Pulmonary artery endothelial cell (primary cell): Measurements from ENCODE around the gene LCNL1. TPM values are rescaled to one million over a fixed set of nuclear protein-coding genes. Genes with fewer than 3 reads are reported as not detected.

ENCODE experiments used
- DNase-seq: peaks from one replicate; pipeline ENCODE4 v3.0.0-alpha.2; 2011; ENCODE audit warnings: low read depth, low spot score
- total RNA-seq: library from RNA; depleted of rRNA; stranded (reverse); fragments of >200 nt; gene quantifications from 2 replicates; pipeline ENCODE4 v1.2.3, GENCODE V29; 2014

LCNL1 gene
- total RNA-seq, 1 donor from 2014 or later: not detected

DNA sequence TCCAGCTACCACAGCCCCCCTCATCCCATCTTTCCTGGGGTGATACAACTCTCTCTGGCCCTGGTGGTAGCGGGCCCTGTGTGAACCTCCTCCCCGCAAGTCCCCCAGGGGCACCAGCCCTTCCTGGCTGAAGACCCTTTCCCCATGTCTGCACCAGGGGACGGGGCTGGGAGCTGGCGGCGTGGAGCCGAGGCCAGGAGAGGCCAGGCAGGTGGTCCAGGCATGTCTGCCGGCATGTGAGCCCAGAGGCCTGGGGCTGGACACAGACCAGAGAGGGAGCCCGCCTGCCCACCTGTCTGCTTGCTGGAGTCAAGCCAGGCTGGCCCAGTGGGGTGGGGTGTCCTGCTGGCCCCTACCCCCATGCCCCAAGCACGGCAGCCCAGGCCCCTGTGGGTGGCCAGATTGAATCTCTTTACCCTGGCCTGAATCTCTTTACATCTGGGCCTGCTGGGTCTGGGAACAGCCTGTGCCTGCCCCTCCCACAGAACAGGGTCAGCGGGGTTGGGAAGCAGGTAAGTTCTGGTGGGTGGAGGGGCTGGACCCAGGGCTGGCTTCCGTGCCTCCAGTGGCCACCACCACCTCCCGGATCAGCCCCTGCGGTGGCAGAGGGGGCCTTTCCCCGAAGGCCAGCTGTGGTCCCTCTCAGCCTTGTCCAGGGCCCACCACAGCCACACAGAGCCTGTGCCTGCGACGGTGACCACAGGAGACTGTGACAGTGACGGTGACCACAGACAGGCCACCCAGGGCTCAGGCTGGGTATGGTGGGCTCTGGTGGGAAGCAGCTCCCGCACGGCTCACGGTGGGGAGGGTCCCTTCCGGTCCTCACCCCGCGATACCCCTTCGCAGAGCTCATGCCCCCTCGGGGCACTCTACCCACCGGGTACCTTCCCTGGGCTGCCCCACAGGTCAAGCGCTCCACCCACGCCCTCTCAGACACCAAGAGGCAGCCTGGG, 23.6 kb upstream of the LCNL1 start:
- no peak for DNase-seq

- no peak for DNase-seq
Observed at GRCh38 chr9:136960212-136960937, 22.4 kb upstream of the LCNL1 start.

DNA sequence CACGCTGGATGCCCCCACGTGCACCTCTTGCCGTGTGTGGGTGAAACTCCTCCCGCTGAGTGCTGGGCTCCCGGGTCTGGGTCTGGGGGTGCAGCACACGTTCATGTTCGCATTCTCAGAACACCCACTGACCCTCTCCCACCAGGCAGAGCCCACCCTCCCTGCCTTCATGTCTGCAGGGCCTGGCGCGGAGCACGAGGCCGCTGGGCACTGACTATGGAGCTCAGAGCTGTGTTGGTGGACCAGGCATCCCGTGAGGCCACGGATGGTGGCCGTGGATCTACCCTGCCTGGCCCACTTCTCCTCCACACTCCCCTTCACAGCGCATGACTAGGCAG, 21.9 kb upstream of the LCNL1 start:
- DNase-seq: no peak

GRCh38 chr9:136961279-136962065, 21.3 kb upstream of the LCNL1 start:
- DNase-seq: no peak

GRCh38 chr9:136962163-136962562, 20.6 kb upstream of the LCNL1 start:
- DNase-seq: no peak

GRCh38 chr9:136962701-136963248, 20.0 kb upstream of the LCNL1 start:
- no peak for DNase-seq

- no peak for DNase-seq
Observed at GRCh38 chr9:136963341-136963740, 19.5 kb upstream of the LCNL1 start.

DNA sequence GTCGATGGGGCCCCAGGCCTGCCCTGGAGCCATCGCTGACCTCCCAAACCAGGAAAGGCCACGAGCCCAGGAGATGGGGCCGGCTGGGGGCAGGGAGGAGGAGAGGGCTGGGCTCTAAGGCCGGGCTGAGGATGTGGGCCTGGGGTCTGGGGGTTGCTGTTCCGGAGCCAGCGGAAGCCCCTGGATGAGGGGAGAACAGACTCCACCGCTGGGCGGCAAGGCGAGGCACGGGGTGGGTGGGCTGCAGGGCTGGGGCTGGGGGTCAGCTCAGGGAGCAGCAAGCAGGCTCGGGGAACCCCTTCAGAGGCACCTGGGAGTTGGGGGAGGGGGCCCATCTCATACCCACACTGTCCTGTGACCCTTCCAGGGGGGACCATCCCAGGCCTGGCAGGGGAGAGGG, 19.0 kb upstream of the LCNL1 start:
- no peak for DNase-seq

- no peak for DNase-seq
Observed at GRCh38 chr9:136964171-136964689, 18.6 kb upstream of the LCNL1 start.

DNA sequence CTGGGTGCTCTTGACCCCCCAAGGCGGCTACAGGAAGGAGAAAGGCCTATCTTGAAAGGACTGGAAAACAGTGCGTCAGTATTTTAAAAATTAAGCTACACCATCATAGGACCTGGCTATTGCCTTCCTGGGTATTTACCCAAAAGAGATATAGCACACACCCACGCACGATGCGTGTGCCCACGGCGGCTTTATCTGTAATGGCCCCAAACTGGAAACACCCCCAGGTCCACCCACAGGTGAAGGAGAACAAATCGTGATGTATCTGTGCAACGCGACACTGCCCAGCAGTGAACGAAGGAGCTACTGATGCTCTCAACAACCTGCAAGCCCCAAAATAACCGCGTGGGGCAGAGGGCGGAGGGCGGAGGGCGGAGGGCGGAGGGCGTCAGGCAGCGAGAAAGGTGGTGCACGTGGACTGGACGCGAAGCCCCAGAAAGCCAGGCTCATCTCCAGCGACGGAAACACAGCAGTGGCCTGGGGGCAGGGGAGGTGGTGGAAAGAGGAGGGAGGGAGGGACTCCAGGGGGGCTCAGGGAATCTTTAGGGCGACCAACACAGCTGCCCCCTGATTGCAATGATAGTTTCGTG, 17.9 kb upstream of the LCNL1 start:
- no peak for DNase-seq

DNA sequence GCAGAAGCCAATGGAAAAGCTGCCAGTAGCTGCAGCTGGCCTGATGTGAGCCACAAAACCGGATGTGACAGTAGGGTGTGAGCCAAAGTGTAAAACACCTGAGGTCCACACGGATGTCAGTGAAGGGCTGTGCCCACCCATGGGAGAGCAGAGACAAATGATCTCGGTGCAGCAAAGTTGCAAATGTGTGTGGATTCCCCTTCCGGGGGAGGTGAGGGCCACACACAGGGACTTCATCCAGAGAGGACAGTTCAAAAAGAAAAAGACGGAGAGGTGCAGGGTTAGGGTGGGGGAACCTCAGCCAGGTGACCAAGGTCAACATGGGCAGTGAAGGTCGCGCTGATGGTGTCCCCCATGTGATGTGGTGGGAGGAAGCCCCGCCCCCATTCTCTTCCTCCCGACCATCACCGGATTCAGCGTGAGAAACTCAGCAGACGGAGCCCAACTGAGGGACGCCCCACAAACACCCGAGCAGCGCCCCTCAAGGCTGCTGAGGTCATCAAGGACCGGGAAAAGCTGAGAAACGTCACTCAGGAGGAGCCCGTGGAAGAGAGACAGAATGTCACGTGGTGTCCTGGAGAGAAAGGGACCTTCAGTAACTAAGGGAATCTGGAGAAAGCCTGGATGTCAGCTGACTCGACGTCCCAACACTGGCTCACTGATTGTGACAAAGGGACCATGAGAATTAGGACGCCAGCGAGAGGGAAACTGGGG, 16.9 kb upstream of the LCNL1 start:
- no peak for DNase-seq

GRCh38 chr9:136968333-136969127, 14.3 kb upstream of the LCNL1 start:
- no peak for DNase-seq

- DNase-seq: no peak
Observed at GRCh38 chr9:136969150-136969549, 13.6 kb upstream of the LCNL1 start.

DNA sequence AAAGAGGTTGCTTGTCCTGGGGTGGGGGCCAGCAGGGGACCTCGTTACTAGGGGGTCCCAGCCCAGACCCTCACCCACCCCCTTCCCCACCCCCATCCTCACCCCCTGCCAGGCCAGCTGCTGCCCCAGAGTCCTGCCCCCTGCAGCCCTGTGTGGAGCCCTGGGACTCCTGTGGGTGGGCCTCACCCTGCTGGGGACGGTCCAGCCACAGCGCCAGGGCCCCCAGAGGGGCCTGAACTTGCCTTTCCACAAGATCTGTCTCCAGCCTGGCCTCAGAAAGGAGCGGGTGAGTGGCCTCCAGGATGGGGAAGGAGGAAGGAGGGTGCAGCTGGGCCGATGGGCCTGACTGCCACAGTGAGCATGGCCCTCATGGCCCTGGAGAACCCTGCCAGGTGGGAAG, 13.0 kb upstream of the LCNL1 start:
- no peak for DNase-seq

- DNase-seq: no peak
Observed at GRCh38 chr9:136970361-136970760, 12.4 kb upstream of the LCNL1 start.

DNA sequence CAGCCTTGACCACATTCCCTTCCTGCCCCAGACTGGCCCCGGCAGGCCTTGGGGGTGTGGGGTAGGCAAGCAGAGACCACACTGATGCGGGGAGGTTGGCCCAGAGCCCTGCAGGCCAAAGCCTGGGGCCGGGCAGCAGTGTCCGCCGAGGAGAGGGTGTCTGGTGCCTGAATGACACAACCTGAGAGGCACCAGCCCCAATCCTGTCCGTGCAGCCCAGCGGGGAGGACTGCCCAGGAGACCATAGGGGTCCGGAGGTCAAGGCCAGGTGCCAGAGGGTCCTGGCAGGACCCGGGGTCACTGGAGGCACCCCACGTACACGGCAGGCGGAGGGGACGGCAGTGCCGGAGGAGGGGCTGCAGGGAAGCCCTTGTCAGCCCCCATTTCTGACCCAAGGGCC, 11.0 kb upstream of the LCNL1 start:
- DNase-seq: no peak

DNA sequence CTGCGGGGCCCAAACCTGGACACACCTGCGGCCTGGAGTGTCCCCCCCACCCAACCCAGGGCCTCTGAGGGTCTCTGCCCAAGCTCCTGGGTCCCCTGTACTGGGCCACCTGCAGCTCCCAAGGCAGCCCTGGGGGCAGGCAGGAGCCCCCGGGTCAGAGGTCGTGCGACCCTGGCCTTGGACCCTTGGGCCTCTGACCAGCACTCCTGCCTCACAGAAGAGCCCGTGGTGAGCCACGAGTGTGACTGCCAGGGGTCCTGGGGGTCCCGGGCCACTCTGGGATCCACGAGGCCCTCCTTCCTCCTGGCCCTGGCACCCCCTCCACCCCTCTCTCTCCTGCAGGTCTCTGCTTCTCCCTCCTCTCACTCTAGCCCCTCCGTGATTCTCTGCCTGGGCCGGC, 10.5 kb upstream of the LCNL1 start:
- DNase-seq: no peak

DNA sequence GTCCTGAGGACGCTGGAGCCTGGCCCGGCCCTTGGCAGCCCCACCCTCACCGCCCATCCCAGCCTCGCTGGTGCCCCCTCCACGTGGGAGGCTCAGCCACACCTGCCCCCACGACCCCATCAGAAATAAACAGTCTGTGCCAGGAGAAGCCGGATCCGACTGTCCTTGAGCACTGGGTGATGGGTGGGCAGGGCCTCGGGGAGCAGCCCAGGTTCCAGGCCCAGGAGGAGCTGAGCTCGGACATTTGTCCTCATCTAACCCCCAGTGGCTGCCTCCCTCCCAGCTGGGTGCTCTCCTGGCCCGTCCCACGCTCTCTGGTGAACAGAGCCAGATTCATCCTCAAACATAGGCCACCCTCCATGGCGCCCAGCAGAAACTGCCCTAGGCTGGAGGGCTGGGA, 10.1 kb upstream of the LCNL1 start:
- no peak for DNase-seq
